NOMO-1 (cell line): ENCODE measurements around the gene PDE7B.
A peak's percentile ranks its signal among the peaks of the same experiment; 100 is the strongest.
"Not testable (repeated sequence)": the region's sequence is repeated elsewhere in the genome, so short reads cannot be mapped to it uniquely, and the experiment has no call there.

ENCODE experiments used
- DNase-seq, 2 experiments: peaks; one replicate each; lab custom pipeline; 2025; ENCODE audit not compliant: unreplicated experiment in 2 of 2; lab: John Stamatoyannopoulos, UW

Gene PDE7B

DNA sequence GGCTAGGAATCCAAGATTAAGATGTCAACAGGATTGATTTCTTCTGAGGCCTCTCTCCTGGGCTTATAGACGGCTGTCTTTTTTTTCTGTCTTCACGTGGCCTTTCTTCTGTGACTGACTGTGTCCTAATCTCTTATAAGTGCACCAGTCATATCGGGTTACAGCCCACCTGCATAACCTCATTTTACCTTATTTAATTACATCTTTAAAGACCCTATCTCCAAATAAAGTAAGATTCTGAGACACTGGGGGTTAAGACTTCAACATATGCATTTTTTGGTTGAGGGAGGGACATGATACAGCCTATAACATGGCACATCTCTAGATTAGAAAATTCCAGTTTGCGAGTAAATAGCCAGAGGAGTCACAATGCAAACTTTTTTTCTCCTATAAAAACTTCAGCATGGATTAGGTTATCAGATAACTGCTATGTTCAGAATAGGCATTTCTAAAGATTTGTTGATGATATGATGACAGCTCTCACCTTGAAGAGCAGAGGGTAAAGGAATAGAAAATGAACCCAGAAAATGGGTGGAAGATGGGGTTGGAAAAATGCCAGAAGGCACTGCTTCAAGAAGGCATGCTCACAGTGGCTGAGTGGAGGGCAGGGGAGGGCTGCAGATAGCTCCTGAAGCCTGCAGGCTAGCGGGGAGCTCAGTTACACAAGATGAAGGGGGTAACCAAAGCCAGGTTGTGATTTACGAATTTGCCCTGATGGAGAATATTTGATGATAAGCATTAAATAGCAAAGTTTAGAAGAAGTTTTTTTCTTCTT, 8.7 kb upstream of the PDE7B start:
- DNase-seq = no peak

DNA sequence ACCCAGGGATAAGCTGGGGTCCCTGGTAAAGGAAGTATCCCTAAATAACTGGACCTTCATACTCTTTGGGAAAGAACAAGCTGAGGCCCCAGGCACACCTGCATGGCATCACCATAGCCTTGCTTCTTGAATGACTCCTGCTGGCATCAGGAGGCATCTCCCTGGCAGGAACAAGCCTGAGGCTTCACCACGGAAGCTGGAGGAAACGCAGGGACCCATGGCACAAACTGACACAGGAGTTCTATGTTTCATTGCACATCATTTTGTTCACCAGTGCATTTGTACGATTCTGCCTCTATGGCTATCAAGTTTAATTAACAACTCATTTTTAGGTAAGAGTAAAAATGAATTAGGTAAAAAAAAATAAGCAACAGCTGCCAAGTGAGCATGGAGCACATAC, 619 bp upstream of the PDE7B start:
- DNase-seq = no peak

DNA sequence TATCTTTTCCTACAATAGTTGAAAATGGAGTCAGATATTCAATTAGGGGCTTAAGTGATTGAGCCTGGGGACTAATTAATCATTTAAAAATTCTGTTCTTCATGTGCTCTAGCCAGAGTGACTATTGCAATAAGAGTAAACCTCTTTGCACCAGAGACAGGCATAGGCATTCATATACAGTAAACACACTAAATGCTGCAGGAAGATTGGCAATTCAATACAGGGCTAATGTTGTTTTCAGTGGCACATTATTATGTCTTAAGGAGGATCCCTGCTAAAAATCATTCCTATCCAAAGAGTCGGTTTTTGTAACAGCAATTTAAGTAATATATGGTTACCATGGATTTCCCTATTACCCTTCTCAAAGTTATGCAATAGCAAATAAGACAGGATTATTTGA, 1.2 kb downstream of the PDE7B start:
- no peak for DNase-seq

DNA sequence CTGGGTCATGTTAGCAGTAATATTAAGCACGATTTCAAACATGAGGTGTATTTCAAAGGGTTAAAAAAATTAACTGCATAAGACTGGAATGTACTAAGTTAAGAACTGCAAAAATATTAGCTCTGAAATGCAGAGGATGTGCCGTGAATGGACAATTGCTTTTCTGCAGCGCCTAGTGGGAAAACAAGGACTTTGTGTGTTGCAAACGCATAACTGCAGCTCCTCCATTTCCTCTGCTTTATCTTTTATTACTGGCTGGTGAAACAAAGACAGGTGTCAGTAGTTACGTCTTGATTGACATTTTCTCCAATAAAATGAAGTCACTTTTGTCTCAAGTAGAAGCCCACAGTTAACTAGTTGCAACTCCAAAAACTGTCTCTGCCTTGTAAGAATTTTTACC, 1.7 kb downstream of the PDE7B start:
- DNase-seq = no peak

DNA sequence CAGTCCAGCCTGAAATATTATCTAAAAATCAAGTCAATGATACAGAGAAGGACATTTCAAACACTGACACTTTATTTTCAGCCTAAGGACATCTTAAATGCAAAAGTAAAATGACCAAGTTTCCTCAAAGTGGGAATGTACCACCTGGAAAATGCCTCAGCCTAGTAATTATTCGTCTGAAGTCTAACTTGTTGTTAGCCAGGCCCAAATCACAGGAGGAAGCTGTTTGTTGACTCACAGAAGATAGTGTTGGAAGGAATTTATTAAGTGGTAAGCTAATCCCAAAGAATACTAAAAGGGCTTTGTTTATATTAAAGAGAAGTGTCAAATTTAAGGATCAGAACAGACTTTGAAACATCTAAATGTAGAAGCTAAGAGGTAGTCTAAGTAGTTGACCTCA, 2.5 kb downstream of the PDE7B start:
- no peak for DNase-seq

DNA sequence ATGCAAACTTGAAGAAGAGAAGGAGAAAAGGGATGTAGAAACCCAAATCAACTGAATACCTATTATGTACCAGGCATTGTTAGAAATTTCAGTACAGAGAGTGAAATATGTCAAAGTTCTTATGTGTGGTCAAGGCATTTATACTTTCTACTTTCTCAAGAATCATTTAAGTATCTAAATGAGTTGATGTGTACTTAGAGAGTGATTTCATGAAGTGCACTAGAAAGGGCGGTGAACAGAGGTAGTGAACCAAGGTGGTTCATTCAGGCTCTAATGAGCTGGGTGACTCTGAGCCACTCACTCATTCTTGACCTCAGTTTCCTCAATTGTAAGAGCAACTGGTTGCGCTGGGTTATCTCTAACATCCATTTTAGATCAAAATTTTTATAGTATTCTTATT, 3.3 kb downstream of the PDE7B start:
- DNase-seq = no peak

DNA sequence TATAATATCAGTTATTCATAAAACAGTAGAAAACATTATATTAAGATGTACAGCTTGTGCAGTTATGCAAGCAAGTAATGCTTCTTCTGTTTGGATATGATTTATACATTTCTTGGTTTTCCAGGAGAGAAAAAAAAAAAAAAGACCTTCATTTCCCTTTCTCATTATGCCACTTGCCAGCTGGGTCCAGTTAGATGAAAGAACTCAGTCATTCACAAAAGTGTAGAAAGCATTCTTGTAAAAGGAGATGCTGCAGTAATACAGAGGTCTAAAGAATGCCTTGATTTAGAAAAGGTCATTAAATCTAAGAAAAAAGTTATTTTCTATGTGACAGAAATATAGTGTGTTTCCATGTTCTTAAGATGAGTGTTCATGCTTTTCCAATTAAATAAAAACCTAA, 7.4 kb downstream of the PDE7B start:
- DNase-seq = no peak

DNA sequence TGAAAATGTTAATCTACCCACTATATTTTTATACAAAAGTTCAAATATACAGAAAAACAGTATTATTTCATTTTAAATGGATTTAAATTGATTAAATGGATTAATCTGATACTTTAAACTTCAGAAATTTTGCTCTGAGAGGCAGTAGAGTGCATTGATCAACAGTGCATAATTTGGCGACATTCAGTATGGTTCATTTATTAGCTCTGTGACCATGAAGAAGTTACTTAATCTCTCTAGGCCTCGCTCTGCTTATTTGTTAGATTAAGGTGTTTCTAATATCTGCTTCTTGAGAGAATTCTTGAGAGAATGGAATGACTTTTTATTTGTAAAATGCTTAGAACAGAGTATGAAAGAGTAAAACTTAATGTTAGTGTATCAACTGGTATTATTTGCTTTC, 8.9 kb downstream of the PDE7B start:
- no peak for DNase-seq

DNA sequence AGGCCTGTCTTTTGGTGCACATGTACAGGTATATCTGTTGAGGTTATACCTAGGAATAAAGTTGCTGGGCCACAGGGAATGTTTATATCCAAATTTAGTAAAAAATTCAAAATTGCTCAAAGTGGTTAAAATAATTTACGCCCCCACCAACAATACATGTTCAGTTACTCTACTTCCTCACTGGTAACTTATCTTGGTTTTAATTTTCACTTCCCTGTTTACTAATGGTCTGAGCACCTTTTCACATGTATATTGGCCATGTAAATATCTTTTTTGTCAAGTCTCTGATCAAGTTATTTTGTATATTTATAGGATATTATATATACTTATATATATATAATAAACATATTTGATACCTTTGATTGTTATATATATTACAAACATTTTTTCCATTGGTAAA, 9.7 kb downstream of the PDE7B start:
- DNase-seq = peak; percentile 31 to 67

DNA sequence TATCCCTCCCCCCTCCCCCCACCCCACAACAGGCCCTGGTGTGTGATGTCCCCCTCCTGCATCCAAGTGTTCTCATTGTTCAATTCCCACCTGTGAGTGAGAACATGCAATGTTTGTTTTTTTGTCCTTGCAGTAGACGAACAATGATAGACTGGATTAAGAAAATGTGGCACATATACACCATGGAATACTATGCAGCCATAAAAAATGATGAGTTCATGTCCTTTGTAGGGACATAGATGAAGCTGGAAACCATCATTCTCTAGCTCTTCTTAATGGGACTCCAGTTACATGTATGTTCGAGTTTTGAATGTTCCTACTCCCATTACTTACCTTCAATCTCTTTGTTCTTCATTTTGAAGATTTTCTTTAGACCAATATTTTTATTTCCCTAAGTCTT, 13.4 kb downstream of the PDE7B start:
- DNase-seq = not testable (repeated sequence)

DNA sequence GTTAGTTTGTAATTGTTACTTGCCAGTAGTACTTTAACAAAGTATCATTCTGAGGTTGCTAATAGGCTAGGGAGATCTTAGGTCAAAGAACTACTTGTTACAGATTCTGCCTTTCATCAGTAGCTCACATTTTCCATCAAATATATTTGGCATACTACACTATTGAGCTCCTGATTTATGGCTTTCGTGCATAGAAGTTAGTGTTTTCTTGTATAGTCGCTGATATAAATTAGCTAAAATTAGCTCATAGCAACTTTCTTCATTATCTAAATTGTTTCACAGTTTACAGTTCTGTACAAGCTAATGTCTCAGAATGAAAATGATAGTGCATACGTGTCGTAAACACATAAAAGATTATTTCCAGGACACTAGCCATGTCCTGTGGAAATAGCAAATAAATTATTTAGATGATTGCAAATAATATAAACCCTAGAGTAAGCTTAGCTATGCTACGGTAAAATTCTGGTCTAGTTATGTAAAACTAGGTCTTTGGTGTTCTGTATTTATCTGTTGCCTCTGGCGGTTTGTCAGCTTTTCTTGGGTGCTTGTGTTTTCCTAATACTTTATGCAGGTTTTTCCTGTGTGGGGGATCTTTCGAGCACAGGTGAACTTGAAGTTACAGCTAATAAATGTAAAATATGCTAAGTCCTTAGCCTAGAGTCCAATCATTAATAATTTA, 15.1 kb downstream of the PDE7B start:
- DNase-seq = no peak

DNA sequence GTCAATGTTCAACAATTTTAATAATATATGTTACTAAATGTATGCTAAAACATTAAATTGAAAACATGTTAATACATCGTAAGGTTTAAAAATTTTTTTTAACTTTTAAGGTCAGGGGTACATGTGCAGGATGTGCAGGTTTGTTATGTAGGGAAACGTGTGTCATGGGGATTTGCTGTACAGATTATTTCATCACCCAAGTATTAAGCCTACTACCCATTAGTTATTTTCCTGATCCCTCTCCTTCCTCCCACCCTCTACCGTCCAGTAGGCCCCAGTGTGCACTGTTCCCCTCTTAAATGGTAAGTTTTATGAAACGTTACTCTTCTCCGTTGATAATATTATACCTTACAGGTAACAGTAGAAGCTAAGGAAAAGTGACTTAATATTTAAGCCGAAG, 15.8 kb downstream of the PDE7B start:
- no peak for DNase-seq

DNA sequence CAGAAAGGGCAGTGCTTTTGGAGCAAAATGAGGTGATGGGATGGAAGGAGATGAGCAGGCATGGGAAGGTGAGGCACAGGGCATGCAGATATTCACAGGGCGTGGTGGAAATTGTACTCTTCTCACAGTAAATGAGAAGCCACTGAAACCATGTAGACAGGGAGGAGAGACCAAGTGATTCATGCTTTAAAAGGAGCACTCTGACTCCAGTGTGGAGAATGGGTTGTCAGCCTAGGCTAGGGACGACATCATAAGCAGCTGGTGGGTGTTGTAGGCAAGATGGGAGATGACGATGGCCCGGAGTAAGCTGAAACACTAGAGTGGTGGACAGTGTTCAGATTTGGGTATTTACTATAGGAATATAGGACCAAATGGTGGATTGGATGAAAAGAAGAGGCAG, 18.4 kb downstream of the PDE7B start:
- DNase-seq = no peak

DNA sequence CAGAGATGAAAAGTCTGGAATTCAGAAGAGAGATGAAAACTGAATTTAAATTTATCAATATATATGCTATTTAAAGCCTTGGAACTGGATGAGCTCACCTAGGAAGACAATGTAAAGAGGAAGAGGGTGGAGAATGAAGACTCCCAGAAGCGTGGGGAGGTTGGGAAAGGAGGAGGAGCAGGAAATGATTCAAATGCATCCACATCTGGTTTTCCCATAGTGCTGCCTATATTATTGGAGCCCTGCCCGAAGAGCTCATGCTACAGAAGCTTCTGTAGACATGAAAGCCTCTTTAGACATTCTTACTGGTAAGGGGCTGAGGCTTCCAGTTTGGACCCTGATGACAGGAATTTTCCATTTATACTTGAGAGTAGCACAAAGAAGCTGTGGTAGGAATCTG, 19.2 kb downstream of the PDE7B start:
- DNase-seq = no peak

DNA sequence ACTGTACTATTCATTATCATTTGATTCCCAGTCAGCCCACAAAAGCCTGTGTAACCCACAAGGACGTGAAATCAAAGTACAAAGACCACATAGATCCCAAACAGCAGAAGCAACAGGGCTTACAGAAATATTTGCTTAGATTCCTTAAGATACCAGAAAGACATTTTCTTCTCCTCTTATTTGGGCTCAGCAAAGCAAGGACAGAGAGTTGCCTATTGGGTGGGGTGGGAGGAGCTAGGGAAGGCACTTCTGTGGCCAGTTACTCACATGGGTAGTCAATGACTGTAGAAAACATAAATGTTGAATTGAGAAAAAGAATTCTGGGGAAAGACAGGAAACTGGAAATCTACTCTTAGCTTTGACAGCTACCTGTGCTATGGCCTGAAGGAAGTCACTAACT, 19.8 kb downstream of the PDE7B start:
- no peak for DNase-seq

DNA sequence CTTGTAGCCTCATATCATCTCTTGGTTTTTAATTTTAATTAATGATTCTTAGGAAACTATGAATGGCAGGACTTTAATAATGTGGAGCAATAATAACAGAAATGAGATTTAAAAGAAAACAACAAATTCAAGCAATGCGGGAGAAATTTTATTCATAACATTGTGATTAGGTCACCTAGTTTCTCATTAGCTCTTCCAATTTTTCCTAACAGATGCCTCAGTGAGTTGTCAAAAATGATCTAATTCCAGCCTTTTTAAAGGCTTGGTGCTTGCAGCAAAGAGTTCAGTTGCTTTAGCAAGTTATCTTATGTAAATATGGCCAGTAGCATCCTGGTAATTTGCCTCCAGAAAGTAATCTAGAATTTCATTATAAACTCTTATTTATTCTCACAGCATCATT, 20.4 kb downstream of the PDE7B start:
- DNase-seq = no peak

DNA sequence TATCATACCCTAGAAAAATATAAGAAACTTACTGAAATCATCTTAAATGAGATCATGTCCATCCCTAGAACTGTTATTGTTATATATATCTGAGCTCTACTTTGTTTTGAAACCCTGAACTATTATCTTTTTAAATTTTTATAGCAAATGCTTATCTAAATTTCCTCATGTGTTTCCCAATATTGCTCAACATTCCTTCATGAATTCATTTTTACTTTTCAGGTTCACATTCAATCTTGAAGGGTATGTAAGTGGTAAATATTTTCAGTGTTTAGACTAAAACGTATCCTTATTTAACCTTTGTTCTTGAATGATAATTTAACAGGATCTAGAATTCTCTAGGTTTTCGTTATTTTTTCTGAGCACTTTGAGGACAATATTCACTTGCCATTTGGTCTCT, 23.9 kb downstream of the PDE7B start:
- DNase-seq = no peak

DNA sequence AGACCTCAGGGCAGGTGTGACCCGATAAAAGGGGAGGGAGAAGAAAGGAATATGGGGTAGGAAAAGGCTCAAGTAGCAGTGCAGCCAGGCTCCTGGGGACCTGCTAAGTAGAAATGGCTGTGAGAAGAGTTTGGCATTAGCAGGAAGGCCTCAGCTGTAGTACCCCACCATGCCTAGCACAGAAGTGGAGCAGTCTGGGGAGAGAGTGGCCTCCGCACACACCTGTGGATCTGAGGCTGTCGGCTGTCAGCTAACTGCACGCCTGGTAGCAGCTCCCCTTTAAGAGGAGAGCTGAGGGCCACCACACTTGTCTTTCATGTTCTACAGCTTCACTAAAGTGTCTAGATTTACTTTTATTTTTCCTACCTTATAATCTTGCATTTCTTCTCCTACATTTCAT, 24.6 kb downstream of the PDE7B start:
- no peak for DNase-seq

DNA sequence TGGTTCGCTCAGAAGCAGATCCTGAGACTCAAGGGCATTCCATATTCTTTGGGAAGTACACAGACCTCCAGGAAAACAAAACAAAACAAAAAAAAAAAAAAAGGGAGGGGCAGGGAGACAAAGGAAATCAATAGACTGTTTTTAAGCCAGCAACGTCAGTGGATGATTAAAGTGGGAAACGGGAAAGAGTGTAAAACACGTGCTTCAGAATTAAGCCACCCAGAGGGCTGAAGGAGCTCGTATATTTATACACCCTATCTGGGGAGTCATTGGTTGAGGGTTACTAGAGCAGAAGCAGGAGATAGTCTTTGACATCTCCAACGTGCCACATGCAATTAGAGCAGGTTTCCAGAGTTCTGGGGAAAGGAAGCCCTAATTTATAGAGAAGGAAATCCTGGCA, 26.2 kb downstream of the PDE7B start:
- no peak for DNase-seq

DNA sequence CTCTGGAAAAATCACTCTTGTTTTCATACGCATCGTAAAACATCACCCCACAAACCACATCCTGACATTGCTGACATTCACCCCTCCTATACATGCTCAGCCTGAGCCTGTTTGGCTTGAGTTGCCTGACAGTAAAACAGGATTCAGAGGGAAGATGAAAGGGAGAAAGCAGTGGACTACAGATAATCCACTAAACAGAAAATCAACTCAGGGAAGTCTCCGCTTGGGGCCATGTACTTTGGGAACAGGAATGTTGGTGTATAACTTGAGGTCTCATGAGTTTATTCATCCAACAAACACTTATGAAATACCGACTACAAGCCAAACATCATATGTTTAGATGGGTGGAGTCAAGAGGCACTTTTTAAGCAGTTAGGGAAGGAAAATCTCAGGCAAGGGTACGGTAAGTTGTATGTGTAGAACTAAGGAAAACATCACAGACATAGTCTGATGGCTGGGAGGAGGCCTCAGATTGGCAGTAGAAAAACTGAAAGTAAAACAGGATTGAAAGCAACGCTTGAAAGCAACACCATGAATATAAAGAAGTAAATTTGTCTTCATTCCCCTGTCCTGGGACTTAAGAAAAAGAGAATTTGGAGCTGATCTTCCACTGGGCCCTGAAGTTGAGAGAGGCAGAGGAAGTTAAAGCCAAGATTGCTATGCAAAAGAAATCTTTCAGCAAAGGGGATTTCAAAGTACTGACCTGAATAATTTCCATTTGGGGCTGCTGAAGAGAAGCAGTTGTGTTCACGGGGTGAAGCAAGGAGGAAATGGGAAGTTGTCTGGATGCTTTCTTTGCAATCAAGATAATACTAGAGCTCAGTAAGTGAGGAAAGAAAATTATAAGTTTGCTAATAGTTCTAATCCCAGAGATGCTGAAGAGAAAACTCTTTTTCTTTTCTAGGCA, 28.8 kb downstream of the PDE7B start:
- peak; percentile 14 to 43 for DNase-seq

DNA sequence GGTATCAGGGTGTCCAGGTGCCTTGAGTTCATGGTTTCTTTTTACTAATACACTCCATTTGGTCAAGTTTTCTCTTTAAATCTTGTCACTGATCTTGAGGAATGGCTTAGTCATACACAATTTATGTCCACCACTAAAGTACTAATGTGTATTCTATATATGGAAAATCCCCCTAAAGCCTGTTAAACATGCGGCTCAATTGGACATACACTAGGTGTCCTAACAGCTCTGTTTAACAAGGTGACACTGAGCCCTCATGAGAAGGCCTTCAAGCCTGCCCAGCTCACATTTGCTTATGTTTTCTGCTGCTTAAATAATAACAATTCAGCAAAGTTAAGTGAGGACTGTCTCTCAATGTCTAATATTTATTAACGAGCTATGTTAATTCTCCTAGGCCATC, 31.5 kb downstream of the PDE7B start:
- DNase-seq = no peak

DNA sequence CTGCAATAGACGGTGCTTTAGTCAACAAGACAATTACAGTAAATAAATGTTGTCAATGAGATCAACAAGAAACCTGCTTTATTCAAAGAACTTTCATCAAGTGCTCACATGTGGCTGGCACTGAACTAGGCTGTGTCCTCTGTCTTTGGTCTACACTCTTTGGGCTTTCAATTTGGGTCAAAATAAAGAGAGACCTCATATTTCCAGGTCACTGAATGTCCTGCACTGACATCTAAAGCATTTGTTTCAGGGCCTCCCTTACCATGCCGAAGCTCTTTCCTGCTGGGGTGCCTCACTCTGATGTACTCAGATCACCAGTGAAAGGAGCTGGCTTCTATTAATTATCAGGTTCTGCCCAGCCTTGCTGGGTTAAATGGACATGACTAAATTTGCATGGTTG, 32.0 kb downstream of the PDE7B start:
- no peak for DNase-seq
